GM19372 (cell line): ENCODE results near the gene MAP3K20.
"Not testable (repeated sequence)": the region's sequence is repeated elsewhere in the genome, so short reads cannot be mapped to it uniquely, and the experiment has no call there.

Experiments used
- ATAC-seq: cut with Tn5 transposase; IDR thresholded peaks from one replicate; pipeline ENCODE4 v1.9.1; 2021; ENCODE audit warnings: mild to moderate bottlenecking, low read depth, moderate library complexity; ENCODE audit not compliant: unreplicated experiment

MAP3K20 gene

GRCh38 chr2:173150963-173151362 is 75.3 kb downstream of the MAP3K20 start:
- ATAC-seq: no peak

DNA sequence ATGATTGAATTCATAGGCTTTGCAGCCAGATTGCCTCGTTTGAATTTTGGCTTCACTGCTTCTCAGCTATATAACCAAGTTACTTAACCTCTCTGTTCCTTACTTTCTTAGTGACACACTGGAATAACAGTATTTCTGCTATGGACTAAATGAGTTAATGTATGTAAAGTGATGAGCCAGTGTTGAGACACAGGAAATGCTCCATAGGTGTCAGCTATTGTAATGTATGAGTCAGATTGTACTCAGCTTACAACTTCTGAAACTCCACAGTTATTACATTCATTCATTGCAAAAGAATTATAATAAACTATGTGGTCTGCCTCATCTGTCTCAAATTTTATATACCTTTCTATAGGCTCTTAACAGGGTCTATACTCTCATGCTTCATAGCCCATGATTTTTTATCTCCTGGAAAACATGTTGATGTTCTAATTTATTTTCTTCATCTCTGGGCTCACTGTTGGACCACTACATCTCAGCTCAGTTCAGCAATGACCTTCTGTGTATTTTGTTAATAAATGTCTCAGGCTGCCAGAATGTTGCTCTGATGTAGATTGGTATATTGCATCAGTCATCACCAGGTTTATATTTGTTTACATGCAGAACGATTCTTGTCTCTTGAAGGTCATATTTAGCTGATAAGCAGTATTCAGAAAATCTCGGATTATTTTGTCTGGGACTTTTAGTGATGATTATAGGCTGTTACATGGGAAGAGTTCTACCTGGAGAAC is 76.2 kb downstream of the MAP3K20 start:
- no peak for ATAC-seq

GRCh38 chr2:173153301-173153885 is 77.7 kb downstream of the MAP3K20 start:
- no peak for ATAC-seq

GRCh38 chr2:173157676-173158293 is 82.1 kb downstream of the MAP3K20 start:
- no peak for ATAC-seq

DNA sequence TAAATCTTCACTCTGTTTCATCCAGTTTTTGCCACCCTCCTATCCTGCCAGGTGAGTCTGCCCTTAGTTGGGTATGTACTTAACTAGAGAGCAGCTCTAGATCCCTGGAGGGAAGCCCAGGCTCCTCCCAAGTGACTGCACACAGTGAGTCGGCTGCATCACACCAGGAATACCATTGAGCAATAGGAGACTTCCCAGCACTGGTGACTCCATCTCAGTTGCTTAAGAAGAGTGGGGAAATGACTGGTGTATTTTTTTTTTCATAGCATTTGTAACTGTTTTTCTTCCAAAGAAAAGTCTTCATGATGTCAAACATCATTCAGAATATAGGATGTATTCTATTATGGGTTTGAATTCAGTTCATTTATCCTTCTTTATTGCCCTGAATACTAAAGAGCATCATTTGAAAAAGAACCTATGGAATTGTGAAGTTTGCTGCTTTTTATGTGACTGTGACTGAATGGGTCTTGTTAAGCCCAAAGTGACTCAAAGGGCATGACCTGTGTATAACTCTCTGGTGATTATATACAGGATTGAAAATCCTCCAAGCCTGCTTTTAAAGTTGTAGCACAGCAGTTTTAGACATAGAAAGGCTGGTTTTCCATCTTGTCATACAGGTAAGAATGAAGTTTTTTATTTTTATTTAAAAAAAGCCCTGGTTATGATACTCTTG is 84.3 kb downstream of the MAP3K20 start:
- ATAC-seq: no peak

GRCh38 chr2:173160618-173161017 is 85.0 kb downstream of the MAP3K20 start:
- no peak for ATAC-seq

DNA sequence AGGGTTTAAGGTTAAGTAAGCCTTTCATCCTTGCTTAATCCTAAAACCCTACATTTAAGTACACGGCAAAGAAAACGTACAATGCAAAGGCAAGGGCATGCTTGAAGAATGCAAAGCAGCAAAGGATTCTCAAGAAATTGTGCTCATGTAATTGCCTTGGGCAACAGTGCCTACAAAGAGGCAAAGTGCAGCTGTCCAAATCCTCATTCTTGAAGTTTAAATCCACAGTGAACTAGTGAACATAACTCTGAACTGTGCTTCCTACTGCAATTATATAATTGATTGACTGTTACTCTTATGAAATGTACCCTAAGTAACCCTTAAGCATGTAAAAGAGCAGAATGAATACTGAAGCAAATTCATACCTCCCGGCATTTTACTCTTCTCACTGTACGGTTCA is 85.4 kb downstream of the MAP3K20 start:
- no peak for ATAC-seq

GRCh38 chr2:173161507-173161906 is 85.9 kb downstream of the MAP3K20 start:
- no peak for ATAC-seq

DNA sequence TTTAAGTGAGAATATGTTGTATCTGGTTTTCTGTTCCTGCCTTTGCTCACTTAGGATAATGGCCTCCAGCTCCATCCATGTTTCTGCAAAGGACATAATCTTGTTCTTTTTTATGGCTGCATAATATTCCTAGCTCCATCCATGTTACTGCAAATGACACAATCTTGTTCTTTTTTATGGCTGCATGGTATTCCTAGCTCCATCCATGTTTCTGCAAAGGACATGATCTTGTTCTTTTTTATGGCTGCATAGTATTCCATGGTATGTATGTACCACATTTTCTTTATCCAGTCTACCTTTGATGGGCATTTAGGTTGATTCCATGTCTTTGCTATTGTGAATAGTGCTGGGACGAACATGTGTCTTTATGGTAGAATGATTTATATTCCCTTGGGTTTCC is 87.7 kb downstream of the MAP3K20 start:
- ATAC-seq: not testable (repeated sequence)

DNA sequence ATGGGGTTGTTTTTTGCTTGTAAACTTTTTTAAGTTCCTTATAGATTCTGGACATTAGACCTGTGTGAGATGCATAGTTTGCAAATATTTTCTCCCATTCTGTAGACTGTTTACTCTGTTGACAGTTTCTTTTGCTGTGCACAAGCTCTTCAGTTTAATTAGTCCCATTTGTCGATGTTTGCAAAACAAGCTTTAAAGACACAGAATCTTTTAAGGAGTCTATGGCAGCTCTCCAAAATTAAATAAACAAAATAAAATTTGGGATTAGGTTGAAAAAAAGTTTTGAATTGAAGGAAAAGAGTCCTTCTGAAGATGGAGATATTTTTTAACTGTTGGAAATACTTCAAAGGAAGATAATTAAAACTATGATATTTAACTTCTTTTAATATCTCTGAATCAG is 88.8 kb downstream of the MAP3K20 start:
- no peak for ATAC-seq

DNA sequence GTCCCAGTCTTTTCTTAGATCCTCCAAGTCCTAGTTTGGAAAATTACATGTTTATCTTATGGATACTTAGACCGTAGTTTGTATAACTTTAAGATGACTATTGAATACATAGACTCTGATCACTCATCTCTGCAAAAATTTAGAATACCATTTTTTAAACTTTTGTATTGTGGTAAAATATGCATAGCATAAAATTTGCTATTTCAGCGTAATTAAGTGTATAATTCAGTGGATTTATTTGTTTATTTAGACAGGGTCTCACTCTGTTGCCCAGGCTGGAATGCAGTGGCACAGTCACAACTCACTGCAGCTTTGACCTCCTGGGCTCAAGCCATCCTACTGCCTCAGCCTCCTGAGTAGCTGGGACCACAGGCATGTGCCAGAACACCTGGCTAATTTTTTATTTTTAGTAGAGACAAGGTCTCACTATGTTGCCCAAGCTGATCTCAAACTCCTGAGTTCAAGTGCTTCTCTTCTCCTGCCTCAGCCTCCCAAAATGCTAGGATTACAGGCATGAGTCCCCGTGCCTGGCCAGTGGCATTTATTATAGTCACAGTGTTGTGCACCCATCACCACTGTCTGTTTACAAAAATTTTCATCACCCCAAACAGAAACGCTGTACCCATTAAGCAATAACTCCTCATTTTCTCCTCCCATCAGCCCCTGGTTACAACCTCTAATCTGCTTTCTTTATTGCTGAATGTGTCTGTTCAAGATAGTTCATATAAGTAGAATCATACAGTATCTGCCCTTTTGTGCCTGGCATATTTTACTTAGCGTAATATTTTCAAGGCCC is 90.0 kb downstream of the MAP3K20 start:
- no peak for ATAC-seq

DNA sequence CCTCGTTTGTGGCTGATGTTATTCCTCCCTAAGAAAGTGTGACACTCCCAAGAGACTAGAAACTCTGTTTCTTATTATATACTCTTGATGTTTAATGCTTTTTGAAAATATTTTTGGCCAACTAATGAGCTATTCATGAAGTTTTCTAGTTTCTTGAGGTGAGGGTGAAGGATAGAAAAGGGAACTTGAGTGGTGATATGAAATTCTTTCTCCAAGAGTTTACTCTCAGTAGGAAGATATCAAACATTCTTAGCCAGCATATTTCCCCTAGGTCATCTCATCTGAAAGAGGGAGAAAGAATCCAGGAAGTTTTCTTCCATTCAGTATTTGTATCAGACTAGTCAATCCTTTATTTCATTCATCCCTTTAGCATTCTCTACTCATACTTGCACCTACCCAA is 95.7 kb downstream of the MAP3K20 start:
- ATAC-seq: no peak

- no peak for ATAC-seq
These were observed 96.4 kb downstream of the MAP3K20 start for GRCh38 chr2:173171924-173172643.

GRCh38 chr2:173174339-173174738 is 98.7 kb downstream of the MAP3K20 start:
- not testable (repeated sequence) for ATAC-seq

GRCh38 chr2:173175222-173175621 is 99.6 kb downstream of the MAP3K20 start:
- no peak for ATAC-seq

DNA sequence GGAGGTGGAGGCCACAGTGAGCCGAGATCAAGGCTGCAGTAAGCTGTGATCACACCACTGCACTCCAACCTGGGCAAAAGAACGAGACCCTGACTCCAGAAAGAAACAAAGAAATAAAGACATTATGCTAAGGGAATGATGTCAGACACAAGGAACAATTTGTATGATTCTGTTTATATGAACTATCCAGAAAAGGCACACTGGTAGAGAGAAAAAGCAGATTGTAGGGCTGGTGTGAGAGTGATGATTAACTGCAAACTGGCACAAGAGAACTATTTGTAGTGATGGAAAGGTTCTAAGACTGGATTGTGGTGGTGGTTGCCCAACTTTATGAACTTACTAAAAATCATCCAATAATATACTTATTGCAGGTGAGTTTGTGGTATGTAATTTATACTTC is 106.3 kb downstream of the MAP3K20 start:
- no peak for ATAC-seq

- no peak for ATAC-seq
These were observed 108.7 kb downstream of the MAP3K20 start for GRCh38 chr2:173184031-173185004.

DNA sequence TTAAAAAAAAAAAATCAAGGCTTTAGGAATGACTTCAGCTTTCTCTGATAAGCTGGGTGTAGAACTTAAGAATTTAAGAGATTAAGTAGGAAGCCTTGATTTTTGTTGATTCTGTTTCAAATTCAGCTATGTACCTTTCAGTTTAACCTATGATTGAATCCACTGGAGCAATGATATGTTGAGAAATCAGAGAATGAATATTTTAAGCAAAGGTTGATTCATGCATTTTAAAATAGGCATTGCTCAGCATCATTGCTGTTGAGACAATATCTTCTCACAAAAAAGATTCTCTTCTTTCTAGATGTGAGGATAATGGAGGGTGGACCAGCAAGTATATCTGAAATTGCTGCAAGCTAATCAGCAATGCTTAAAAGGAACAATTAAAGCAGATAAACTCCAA is 109.8 kb downstream of the MAP3K20 start:
- ATAC-seq: no peak
